Ureter (tissue), 1 donor: ENCODE data around the gene NUMA1. TPM values are rescaled to one million over a fixed set of nuclear protein-coding genes. Genes with fewer than 3 reads are reported as not detected.
A peak's percentile ranks its signal among the peaks of the same experiment; 100 is the strongest.

ENCODE experiments used
- DNase-seq: peaks from one replicate; pipeline ENCODE4 v3.0.0-alpha.2; 2020; ENCODE audit warnings: low spot score
- total RNA-seq: library from RNA; stranded (reverse); gene quantifications from one replicate; pipeline ENCODE4 v1.2.4, GENCODE V29; 2023
- donor health status: DM: yes; HTN: yes; CAD: no.

The NUMA1 gene
- total RNA-seq, 1 donor from 2014 or later, result 264 TPM

- no peak for DNase-seq
Observed at GRCh38 chr11:72100462-72100861, 20.1 kb upstream of the NUMA1 start.

GRCh38 chr11:72100009-72100408 is 19.7 kb upstream of the NUMA1 start:
- no peak for DNase-seq

DNA sequence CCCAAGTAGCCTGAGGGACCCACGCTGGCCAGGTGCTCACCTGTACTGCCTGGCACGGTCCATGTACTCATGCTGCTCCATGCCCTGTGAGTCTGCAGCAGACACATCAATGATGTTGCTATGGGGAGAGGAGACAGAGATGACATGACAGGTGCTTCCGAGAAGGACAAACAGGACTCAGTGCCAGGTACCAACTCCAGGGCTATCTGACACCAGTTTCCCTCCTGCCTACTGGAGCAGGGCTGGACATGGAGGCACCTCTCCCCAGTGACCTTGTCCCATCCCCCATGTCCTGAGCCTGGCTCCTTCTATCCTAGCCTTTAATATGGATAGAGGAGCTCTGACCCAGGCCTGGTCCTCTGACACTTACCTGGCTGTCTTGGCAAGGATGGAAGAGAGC is 18.4 kb upstream of the NUMA1 start:
- DNase-seq, result no peak

GRCh38 chr11:72091292-72091691 is 10.9 kb upstream of the NUMA1 start:
- peak; percentile 82 for DNase-seq

DNA sequence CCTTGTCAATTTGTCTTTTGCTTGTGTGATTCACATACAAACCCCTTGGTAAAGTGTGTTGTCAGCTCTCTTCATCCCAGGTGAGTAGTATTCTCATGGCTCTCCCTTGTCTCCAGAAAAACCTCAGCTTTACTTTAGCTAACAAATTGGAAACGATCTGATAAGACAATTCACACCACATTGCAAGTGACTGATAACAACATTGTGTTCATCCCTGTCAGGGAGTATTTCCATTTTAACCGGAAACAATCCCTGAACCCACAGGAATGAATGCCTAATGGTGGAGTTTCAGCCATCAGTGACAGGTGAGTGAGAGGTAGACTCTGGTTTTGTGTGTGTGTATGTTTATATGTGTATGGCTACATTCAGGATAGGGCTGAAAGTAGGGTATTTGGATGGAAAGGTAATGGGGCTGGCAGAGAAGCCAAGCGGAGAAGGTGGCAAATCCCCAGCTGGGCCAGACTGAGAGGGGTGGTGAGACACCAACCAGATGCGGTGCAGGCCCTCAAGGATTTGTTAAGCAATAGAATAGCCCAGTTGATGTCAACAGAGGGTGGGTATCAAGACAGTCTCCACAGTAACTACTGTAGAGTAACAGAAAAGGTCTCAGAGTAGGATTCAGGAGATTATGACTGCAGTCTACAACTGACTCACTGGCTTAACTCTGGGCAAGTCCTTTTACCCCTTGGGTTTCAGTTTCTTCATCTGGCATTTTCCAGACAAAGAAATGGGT is 7.9 kb upstream of the NUMA1 start:
- no peak for DNase-seq

DNA sequence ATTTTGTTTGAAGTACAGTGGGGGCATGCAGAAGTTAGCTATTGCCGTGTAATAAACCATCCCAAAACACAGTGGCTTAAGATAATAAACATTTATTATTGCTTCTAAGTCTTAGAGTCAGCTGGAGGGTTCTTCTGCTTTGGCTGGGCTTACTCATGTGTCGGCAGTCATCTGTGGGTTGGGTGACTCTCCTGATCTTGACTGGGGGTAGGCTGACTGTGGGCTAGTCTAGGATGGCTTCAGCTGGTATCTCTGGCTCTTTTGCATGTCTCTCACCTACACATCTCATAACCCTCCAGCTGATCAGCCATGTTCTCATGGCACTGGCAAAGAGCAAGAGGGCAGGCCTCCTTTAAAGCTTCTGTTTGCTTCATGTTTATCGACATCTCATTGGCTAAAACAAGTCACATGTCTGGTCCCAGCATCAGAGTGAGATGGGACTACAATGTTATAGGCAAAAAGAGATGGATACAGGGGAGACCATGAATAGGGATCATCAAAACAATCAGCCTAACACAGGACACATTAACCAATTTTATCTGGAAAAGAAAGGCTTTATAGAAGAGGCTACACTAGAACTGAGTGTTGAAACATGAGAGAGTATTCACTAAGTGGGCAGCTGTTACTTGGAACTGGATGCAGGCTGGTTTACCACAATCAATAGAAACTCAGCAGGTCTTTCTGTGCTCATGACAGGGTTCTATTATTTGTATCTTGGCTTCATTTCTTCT is 5.4 kb upstream of the NUMA1 start:
- no peak for DNase-seq

DNA sequence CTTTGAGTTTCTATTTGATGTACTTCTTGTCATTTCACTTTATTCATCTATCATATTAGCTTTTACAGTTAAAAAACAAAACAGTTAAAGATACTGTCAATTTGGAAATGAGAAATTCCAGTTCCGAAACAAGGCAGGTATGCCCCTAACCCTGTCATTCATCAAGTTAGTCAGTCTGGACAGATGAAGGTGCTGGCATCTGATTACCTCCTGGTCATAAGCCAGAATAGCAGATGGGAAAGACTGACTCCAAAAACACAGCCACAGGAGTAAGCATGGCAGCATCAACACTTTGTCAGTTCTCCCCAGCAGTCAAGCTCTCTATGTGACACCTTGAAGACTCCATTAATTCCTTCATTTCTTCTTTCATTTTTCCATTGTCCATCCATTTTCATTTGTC is 4.6 kb upstream of the NUMA1 start:
- no peak for DNase-seq

- no peak for DNase-seq
Observed at GRCh38 chr11:72084076-72084475, 3.7 kb upstream of the NUMA1 start.

GRCh38 chr11:72083414-72083813 is 3.1 kb upstream of the NUMA1 start:
- DNase-seq, result no peak

- no peak for DNase-seq
Observed at GRCh38 chr11:72081821-72082453, 1.6 kb upstream of the NUMA1 start.

DNA sequence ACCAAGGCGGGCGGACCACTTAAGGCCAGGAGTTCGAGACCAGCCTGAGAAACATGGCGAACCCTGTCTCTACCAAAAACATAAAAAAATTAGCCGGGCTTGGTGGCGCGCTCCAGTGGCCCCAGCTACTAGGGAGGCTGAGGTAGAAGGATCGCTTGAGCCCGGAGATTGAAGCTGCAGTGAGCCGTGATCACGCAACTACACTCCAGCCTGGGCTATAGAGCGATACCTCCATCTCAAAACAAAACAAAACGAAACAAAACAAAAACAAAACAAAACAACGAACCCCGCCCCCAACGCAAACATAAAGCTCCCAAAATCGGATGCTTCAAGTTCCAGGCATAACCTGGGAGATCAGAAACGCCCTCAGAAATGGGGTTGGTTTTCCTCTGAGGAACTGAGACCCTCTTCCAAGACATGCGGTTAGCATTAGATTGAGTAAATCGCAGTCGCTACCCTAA is 872 bp upstream of the NUMA1 start:
- DNase-seq, result no peak

GRCh38 chr11:72079819-72080325 is 470 bp downstream of the NUMA1 start:
- no peak for DNase-seq

DNA sequence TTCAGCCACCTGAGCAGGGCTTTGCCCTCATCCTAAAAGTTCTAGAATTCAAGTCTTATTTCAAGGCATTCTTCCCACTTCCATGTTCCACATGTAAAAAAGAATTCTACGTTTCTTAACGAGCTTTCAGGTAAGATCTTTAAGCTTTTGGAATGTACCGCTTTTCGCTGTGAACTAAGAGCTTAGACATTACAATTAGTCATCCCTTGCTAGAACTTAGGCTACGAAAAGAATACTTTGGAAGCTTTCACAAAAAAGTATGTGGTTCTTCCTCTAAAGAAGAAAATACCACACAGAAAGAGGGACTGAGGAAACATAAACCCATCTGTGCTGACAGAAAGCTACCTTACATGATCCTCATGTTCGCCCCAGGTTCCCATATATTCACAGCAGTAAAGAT is 1.9 kb downstream of the NUMA1 start:
- no peak for DNase-seq

- DNase-seq, result no peak
Observed at GRCh38 chr11:72075756-72076155, 4.6 kb downstream of the NUMA1 start.

- DNase-seq, result no peak
Observed at GRCh38 chr11:72075109-72075508, 5.2 kb downstream of the NUMA1 start.

DNA sequence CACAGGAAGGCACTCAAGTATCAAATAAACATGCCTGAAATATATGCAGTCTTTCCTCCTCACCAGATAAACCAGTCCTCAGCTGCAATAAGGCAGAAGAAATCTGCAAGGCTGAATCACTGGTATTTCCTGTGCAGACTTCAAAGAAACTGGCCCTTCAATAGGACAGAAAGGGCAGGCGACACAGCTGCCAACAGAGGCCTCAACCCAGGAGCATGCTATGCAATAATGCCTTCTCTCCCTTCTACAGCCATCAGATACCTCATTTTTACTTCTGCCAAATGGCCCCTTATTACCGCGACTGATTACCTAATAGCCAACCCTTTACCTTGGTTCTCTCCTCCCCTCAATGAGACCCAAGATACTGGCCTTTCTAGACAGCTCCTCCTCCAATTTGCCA is 8.0 kb downstream of the NUMA1 start:
- peak; percentile 52 for DNase-seq

GRCh38 chr11:72070491-72070890 is 9.9 kb downstream of the NUMA1 start:
- no peak for DNase-seq

- DNase-seq, result peak; percentile 83
Observed at GRCh38 chr11:72069787-72070251, 10.5 kb downstream of the NUMA1 start.

DNA sequence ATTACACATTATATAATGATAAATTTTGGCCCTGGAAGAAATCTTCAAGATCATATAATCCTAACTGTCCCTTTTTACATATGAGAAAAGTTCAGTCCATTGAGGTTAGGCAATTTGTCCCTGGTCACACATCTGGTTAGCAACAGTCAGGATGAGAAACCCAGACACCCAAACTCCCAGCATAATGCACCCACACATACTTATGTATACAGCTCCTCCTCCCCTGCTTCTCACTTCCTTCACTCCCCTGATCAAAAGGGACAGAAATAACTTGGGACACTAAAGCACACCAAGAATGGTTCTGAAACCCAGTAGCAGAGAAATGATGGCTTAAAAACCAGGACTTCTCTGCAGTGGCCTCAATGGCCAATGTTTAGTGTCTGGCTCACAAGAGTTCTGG is 11.1 kb downstream of the NUMA1 start:
- DNase-seq, result no peak

DNA sequence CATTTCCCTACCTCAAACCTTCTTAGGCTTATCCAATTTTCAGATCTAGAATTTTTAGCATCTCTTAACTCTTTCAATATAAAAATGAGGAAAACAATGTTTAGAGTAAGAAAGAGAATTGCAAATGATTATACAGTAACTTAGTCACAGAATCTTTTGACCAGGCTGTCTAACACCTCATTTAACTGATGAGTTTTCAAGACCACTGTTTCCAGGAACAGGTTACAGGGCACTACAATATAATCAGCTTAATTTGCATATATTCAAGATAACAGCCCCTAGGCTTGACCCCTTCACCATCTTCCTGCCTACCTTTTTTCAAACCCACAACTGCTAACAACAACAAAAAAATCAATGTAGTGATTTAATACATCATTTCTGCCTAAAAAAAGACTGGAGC is 12.7 kb downstream of the NUMA1 start:
- no peak for DNase-seq

DNA sequence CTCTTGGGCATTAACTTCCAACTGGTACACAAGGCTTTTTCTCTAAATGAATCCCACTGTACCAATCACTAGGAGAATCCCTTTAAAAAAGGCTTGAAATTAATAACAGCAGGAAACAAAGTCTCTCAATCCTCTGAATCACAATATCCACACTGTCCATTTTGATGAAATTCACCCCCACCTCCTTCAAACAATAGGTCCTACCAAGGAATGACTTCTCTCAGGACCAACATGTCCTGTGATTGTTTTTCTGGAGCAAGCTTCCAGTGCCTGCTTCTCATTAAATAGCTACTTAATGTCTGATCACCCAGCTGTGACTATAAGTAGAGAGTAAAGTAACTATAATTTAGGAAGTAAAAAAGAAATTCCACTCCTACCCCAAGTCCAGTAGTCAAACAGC is 13.1 kb downstream of the NUMA1 start:
- DNase-seq, result no peak

DNA sequence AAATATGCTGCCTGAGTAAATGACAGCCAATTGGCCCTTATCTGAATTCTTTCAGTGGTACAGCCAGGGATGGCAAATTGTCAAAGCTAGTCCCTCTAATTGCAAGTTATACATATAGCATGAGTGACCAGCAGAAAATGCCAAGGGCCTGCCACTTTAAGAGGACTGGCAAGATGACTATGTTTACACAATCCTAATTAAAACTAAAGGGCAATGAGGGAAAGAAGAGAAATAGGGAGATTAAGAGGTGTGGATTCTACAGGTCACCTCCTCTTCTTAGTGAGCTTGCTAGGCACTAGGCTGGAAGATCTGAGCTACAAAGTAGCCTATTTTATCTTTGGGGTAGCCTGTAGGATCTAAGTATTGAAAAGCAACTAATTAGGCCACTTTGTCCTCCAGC is 13.5 kb downstream of the NUMA1 start:
- no peak for DNase-seq
